ENCODE measurements around the gene MAB21L3. TPM values are rescaled to one million over a fixed set of nuclear protein-coding genes. Genes with fewer than 3 reads are reported as not detected.

MAB21L3 gene
- total RNA-seq, 1 donor, result 0.36 TPM

GRCh38 chr1:116166655-116167054 is 55.5 kb downstream of the MAB21L3 start:
- H3K27ac ChIP-seq (ENCODE audit: low read depth, low read length), result no peak overlapping the region
- TF ChIP-seq CTCF (IDR thresholded peaks at IDR 0.05; ENCODE audit: extremely low read depth, low read depth, low read length), result no peak
- no peaks in the 10 kb centered on the region for H3K36me3 ChIP-seq (ENCODE audit: insufficient read depth, low read length)
- H3K27me3 ChIP-seq (ENCODE audit: insufficient read depth, low read length), result peaks cover 22% of the 10 kb centered on the region
- DNase-seq (ENCODE audit: insufficient read length, low spot score, missing footprints), result no peak
- H2AFZ ChIP-seq (ENCODE audit: low read length), result no peak overlapping the region
- no peaks in the 10 kb centered on the region for H4K20me1 ChIP-seq (ENCODE audit: insufficient read depth, low read length)
- no peak overlapping the region for H3K4me3 ChIP-seq (ENCODE audit: insufficient read depth, low read length)
- H3K4me1 ChIP-seq (ENCODE audit: insufficient read depth, low read length), result no peaks in the 10 kb centered on the region
- no peaks in the 10 kb centered on the region for H3K9me3 ChIP-seq (ENCODE audit: low read depth, low read length)
- no peaks in the 10 kb centered on the region for H3K79me2 ChIP-seq (ENCODE audit: insufficient read depth, low read length)
- H3K4me2 ChIP-seq (ENCODE audit: insufficient read depth, low read length), result no peak overlapping the region

GRCh38 chr1:116167625-116168276 is 56.6 kb downstream of the MAB21L3 start:
- TF ChIP-seq CTCF (IDR thresholded peaks at IDR 0.05; ENCODE audit: extremely low read depth, low read depth, low read length), result no peak
- Histone ChIP-seq H3K27me3 (ENCODE audit: insufficient read depth, low read length) (peaks cover 18% of the 10 kb centered on the region), H2AFZ (ENCODE audit: low read length) (peak overlapping the region; percentile 94), H3K9me3 (ENCODE audit: low read depth, low read length) (no peaks in the 10 kb centered on the region), H3K79me2 (ENCODE audit: insufficient read depth, low read length) (no peaks in the 10 kb centered on the region), H3K27ac (ENCODE audit: low read depth, low read length) (no peak overlapping the region), H4K20me1 (ENCODE audit: insufficient read depth, low read length) (no peaks in the 10 kb centered on the region), H3K4me2 (ENCODE audit: insufficient read depth, low read length) (peak overlapping the region; percentile 89), H3K4me3 (ENCODE audit: insufficient read depth, low read length) (peak overlapping the region; percentile 72), H3K36me3 (ENCODE audit: insufficient read depth, low read length) (no peaks in the 10 kb centered on the region), H3K4me1 (ENCODE audit: insufficient read depth, low read length) (no peaks in the 10 kb centered on the region)
- no peak for DNase-seq (ENCODE audit: insufficient read length, low spot score, missing footprints)

GRCh38 chr1:116168277-116169032 is 57.3 kb downstream of the MAB21L3 start:
- Histone ChIP-seq H2AFZ (ENCODE audit: low read length) (peak overlapping the region; percentile 94), H3K27ac (ENCODE audit: low read depth, low read length) (no peak overlapping the region), H4K20me1 (ENCODE audit: insufficient read depth, low read length) (no peaks in the 10 kb centered on the region), H3K4me1 (ENCODE audit: insufficient read depth, low read length) (no peaks in the 10 kb centered on the region), H3K4me3 (ENCODE audit: insufficient read depth, low read length) (peak overlapping the region; percentile 72), H3K27me3 (ENCODE audit: insufficient read depth, low read length) (peaks cover 12% of the 10 kb centered on the region), H3K36me3 (ENCODE audit: insufficient read depth, low read length) (no peaks in the 10 kb centered on the region), H3K4me2 (ENCODE audit: insufficient read depth, low read length) (peak overlapping the region; percentile 89), H3K79me2 (ENCODE audit: insufficient read depth, low read length) (no peaks in the 10 kb centered on the region), H3K9me3 (ENCODE audit: low read depth, low read length) (no peaks in the 10 kb centered on the region)
- TF ChIP-seq CTCF (IDR thresholded peaks at IDR 0.05; ENCODE audit: extremely low read depth, low read depth, low read length), result peak; percentile 81
- DNase-seq (ENCODE audit: insufficient read length, low spot score, missing footprints), result peak; percentile 95

GRCh38 chr1:116169898-116170297 is 58.7 kb downstream of the MAB21L3 start:
- H3K4me3 ChIP-seq (ENCODE audit: insufficient read depth, low read length), result no peak overlapping the region
- H4K20me1 ChIP-seq (ENCODE audit: insufficient read depth, low read length), result no peaks in the 10 kb centered on the region
- no peak overlapping the region for H2AFZ ChIP-seq (ENCODE audit: low read length)
- peaks cover 15% of the 10 kb centered on the region for H3K27me3 ChIP-seq (ENCODE audit: insufficient read depth, low read length)
- no peak overlapping the region for H3K27ac ChIP-seq (ENCODE audit: low read depth, low read length)
- TF ChIP-seq CTCF (IDR thresholded peaks at IDR 0.05; ENCODE audit: extremely low read depth, low read depth, low read length), result no peak
- H3K4me1 ChIP-seq (ENCODE audit: insufficient read depth, low read length), result no peaks in the 10 kb centered on the region
- H3K9me3 ChIP-seq (ENCODE audit: low read depth, low read length), result no peaks in the 10 kb centered on the region
- no peak for DNase-seq (ENCODE audit: insufficient read length, low spot score, missing footprints)
- H3K79me2 ChIP-seq (ENCODE audit: insufficient read depth, low read length), result no peaks in the 10 kb centered on the region
- H3K36me3 ChIP-seq (ENCODE audit: insufficient read depth, low read length), result no peaks in the 10 kb centered on the region
- H3K4me2 ChIP-seq (ENCODE audit: insufficient read depth, low read length), result no peak overlapping the region

All from osteoblast (primary cell).